DMS153 treated with DMSO at 0.1 percent for 48 hours (cell line): ENCODE measurements around the gene AFTPH.
A peak's percentile ranks its signal among the peaks of the same experiment; 100 is the strongest.

Experiments used
- DNase-seq: peaks from one replicate; lab custom pipeline; 2025; ENCODE audit not compliant: unreplicated experiment; lab: John Stamatoyannopoulos, UW

The AFTPH gene

GRCh38 chr2:64608867-64609226 lies 84.7 kb downstream of the AFTPH start:
- no peak for DNase-seq

DNA sequence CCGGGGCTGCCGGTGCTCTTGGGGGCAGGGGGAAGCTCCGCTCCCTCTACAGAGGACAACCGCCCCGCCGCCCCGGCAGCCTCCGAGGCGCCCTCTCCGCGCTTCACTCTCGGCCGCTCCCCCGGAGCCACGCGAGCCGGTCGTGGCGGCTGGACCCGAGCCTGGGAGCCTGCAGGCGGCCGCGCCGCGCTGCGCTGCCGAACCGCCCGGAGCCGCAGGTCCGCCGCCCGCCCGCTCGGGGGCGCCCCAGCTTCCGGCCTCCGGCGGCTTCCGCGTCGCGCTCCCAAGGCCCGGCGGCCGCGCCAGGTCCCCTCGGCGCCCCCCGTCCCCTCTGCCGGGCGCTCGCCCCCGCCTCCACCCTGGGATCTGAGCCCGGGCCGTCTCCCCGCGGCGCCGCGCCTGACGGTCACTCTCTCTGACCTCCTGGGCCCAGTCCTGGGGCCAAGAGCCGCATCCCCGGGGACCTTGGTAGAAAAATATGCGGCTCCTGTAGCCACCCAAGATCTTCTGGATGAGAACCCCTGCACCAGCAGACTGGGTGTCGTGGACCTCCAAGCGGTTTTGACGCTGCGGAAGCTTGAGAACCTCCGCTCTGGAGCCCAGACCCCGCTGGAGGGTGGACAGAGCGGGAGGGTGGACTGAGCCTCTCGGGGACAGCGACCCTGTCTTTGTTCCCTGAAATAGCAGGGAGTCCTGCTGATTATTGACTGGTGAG lies 85.3 kb downstream of the AFTPH start:
- DNase-seq = peak; percentile 68

DNA sequence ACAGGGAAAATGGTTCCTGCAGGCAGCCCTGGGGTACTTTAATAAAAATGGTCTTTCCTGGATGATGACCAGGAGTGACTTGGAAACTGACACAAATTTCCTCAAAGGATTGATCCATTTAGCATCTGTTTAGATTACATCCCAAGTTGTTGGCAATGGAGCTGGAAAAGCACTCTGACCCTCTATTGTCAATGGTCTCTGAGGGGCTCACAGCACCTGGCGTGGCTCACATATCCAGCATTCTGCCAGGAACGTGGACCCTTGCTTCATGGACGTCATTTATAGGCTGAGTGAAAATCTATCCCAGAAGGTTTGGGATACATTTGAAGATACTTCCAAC lies 85.8 kb downstream of the AFTPH start:
- DNase-seq = no peak

- no peak for DNase-seq
Measured at GRCh38 chr2:64610316-64610855, 86.3 kb downstream of the AFTPH start.

GRCh38 chr2:64612575-64613195 lies 88.6 kb downstream of the AFTPH start:
- DNase-seq = no peak

- DNase-seq = no peak
Measured at GRCh38 chr2:64613276-64613675, 89.1 kb downstream of the AFTPH start.

DNA sequence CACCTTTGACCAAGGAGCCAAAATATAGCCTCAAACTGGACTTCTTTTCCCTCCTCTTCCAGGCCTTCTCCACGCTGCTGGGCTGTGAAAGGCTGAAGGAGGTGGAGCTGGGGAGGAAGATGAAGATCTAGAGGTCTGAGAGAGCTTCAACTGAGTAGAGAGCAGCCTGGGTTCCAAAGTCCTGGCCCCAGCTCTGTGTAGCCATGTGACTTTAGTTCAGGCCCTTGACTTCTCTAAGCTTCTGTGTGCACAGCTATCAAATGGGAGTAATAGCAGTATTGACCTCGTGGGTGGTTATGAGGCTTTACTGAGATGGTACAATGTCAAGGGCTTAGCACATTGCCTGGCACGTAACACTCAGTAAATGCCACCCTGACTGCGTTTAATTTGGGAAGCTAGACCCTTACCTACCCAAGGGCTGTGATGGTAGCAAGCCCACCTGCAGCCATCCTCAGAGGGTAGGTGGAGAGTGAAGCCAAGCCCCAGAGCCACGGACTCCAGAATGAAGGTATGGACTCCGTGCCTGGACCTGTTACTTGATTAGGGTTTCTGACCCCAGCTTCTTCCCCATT lies 91.2 kb downstream of the AFTPH start:
- DNase-seq = no peak

DNA sequence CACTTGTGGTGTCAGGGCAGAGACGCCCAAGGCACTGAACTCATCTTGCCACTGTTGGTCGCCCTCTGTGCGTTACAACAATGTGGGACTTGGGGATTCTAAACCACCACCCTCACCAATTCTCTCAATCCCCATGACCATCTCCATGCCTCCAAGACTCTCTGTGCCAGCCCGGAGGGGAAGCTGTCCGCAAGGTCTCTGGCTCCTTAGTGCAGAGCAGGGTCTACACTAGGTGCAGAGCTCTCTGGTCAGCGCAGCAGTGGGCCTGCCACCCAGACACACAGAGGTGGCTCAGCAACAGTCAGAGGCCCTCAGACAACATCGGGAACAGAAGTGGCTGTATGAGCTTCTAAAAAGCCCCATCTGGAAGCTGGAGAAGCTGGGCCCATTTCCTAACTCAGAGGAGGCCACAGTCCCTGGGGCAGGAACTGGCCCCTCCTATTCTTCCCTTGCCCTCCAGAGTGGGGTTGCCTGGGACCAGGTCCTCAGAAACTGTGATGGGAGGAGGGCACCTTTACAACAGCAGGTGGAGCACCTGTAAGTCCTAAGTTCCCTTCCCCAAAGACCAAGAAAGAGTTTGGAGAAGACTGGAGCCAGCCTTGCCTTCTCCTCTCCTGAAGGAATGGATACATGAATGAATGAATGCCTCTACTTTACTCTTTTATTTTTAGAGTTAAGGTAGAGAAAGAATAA lies 91.9 kb downstream of the AFTPH start:
- DNase-seq = no peak

DNA sequence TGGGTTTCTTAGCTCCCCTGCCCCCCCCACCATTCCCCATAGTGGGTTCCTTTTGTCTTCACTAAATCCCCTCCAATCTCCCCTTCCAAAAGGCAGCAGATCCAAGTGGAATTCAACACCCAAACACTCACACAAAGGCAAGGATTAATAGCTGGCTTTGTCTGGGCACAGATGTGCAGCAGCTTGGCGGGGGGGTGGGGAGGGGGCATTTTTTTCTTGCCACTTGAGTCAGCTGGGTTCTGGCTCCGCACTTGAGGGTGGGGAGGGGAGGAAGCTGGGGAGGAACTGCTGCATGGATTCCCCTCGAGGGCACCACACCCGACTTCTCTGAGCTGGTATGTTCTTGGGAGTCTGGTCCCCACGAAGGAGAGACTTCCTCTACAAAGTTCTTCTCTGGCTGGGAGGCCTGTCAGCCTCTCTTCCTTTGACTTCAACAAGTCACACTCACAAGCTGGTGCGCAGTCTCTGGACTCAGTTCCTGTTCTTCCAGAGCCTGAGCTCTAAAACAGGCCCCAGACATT lies 93.6 kb downstream of the AFTPH start:
- no peak for DNase-seq

- no peak for DNase-seq
Measured at GRCh38 chr2:64620661-64621060, 96.5 kb downstream of the AFTPH start.

GRCh38 chr2:64622443-64623241 lies 98.5 kb downstream of the AFTPH start:
- DNase-seq = no peak

- no peak for DNase-seq
Measured at GRCh38 chr2:64623242-64623850, 99.2 kb downstream of the AFTPH start.

DNA sequence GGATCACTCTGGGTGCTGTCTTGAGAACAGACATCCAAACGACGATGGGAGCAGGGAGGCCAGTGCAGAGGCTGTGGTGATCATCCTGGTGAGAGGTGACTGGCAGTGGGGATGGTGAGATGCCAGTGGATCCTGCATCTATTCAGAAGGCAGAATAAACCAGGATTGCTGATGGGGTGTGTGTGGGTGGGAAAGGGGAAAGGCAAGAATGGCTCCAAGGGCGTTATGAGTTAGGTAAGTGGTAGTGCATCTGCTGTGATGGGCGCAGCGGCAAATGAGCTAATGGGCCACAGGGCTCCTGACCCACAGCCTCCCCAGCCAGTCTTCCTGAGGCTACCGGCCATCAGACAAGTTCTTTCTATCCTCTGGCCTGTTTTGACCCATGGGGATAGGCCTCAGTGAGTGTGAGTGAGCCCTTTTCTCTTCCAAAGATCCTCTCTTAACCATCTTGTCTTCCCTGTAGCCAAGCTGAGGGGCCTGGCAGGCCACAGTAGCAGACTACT lies 100.0 kb downstream of the AFTPH start:
- no peak for DNase-seq

DNA sequence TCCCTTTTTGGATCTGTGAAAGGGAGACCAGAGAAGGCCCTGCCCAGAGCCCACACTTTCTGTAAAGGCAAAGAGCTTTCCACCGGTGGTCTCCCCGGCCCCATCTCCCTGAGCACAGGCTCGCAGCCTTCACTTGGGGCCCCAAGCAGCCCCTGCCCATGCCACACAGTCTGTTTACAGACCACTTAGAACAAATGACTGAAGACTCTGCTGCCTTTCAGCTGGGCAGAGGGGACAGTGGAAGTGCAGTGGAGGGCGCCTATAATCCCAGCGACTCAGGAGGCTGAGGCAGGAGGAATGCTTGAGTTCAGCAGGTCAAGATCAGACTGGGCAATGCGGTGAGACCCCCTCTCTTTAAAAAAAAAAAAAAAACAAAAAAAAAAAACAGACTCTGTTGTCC lies 100.7 kb downstream of the AFTPH start:
- no peak for DNase-seq

DNA sequence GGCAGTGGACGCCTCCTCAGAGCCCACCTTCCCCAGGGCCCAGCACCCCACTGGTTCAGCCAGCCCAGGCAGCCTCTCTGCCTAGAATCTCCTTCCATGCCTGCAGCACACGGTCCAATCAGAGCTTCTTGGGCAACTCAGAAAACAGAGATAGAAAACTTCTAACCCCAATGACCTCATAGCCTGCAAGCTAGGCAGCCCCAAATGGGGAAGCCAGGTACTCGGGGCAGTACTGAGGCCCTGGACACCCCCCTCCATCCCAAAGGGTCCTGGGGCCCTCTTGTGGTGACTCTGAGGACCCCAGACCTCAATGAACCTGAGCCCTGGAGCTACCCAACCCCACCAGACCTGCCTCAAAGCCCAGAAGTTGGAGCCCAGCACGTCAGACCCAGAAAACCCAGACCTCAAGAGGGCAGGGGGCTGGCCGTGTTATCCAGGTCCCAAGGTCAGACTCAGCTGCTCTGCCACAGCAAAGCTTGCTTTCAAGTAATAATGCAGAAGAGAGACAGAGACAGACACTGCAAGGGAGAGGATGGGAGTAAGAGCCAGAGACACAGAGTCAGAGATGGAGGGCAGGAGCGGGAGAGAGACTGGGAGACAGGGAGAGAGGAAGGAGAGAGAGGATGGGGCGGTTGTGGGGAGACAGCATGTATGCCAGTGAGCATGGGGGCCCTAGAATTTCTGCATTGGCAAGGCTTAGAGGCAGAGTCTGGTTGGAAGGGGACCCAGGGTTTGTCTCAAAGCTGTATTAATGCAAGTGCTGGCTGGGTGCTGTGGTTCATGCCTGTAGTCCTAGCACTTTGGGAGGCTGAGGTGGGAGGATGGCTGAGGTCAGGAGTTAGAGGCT lies 101.4 kb downstream of the AFTPH start:
- no peak for DNase-seq

- no peak for DNase-seq
Measured at GRCh38 chr2:64626146-64626809, 102.2 kb downstream of the AFTPH start.

DNA sequence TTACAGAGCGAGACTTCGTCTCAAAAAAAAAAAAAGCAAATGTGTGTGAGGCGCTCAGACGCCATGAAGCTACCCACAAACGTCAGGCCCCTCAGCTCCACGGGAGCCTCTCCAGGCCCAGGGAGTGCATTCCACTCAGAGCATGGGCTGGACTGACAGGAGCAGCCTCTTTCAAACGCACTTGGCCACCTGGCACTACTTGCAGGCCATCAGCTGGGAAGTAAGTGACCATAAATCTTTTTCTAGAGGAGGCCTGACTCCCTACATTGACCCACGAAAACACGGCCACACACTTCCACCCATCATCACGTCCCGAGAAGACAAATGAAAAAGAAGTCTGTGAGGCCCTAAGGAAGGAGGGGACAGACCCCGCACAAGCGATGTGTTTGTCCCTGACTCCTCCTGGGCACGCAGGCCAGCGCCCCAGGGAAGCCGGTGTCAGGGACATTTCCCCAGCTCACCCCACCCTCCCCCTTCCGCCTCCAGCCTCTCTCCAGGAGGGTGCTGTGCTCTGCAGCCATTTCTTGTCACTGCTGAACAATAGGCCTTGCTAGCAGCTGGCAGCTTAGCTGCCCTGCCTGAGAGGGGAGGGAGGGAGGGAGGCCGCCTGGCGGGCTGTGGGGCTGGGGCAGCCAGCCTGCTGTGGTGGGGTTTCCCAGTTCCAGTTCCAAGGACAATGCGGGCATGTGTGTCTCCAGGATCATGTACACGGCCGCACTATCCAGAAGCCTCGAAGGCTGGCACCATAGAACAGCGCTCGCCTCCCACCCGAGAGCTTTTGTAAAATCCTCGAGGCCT lies 103.0 kb downstream of the AFTPH start:
- peak; percentile 58 for DNase-seq
